HuH-7.5 (cell line): ENCODE results near the gene SLA2.
"Not testable (repeated sequence)": the region's sequence is repeated elsewhere in the genome, so short reads cannot be mapped to it uniquely, and the experiment has no call there.

ENCODE experiments used
- DNase-seq: peaks from one replicate; pipeline ENCODE4 v3.0.0; 2011; ENCODE audit warnings: low spot score

Gene SLA2

DNA sequence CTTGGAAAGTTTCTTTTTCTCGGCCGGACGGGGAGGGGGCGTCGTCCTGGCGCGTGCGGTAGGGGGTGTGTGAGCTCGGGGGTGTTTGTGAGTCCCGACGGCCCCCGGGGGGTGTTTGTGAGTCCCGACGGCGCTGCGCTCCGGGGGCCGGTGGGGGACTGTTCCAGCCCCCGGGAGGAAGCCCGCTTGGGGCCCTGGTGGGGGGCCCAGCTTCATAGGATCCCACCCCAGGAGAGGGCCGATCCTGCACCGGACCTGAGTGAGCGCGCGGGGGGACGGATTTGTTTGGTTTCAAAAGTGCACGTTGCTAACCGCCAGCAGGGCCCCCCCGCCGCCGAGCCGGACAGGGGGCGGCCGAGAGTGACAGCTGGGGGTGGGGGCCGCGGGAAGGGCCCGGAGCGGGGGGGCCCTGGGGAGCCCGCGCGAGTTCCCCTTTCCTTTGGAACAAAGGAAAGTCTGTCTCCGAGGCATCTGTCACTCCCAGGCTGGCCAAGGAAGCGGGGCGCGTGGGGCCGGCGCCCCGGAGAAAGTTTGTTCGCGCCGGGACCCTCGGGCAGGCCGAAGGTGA lies 72.1 kb downstream of the SLA2 start:
- peak; percentile 61 for DNase-seq

DNA sequence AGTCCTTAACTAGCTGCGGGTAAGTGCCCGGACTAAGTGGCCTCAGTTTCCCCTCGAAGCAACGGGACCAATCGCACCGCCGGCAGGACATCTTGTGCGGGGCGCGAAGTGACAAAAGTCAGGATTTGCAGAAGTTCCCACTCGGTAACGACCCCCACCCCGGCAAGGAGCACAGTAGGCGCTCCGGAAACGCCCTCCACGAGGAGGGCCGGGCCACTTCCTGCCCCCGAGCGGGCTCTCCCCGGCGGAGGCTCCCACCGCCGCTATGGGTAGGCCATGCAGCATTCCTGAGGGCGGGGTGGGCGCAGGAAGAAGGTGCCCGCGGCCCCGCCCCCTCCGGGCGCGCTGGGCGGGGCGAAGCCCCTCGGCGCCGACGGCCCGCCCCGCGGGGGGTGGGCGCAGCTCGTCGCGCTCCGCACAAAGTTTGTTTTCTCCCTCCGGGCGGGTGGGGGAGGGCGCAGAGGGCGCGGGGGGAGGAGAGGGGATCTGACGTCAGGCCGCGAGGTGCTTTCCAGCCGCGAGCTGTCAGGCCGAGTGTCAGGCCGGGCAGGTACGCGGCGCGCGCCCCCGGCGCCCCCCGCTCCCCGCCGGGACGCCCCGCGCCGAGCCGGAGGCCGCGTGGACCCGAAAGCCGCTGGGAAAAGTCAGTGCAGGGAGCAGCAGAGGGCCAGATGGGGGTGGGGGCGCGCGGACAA lies 72.7 kb downstream of the SLA2 start, which contains the start of gene TGIF2:
Gene TGIF2 (plus strand): TSS at position 495 of the 695 bp plus-strand sequence. CDS start 5,178 bp downstream, outside the sequence.
- peak; percentile 97 for DNase-seq

DNA sequence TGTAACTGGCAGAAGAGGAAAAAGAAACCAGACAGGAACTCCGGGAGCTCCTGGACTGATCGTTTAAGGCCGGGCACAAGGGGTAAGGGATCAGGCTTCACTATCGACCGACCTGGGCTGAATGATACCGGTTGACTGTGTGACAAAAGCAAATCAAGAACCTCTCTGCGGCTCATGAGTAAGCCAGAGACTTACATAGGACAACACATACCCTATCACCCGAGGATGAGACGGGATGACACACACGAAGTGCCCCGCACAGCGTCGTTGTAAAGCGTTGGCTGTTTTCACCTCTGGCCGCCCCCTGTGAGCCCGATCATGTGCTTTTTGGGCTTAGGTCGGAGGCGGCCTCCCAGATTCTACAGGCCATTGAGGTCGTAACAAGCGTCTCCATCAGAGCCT lies 73.3 kb downstream of the SLA2 start:
- DNase-seq = peak; percentile 63

DNA sequence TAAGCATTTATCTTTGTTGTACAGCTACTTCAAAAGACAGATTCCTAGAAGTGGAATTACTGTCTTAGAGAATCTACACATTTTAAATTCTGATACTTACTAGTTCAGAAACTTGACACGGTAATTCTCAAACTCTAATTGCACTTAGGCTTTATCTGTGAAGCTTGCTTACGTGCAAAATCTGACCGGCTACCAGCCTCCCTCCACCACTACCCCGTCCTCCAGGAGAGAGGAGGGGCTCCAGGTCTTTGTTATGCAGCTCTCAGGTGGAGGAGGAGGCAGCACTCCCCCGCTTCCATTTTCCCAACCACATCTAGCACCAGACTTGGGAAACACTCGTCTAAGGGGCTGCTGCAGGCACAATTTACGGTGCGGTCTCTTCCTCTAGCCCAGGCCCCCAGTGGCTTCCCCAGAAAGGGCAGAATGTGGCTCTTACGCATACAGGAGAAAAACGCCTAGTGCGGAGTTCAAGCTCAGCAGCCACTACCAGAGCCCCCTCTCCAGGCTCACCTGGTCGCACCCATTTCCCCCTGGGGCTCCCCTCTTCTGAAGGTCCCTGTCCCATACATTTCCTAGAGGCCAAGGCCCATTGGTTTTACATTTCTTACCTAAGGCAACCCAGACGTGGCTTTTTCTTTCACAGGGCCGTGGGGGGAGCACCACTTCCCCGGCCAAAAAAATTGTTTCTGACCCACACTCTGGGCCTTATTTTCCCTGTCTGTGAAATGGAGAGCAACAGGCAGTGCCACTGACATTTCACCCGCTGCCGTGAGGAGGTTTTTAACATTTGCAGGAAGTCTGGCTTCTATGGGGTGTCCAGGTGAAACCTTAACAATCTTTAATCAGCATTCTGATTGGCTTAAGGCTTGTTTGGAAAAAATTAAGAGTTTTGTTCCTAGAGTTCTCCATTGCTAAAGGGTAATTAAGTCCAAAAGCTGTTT lies 74.2 kb downstream of the SLA2 start:
- no peak for DNase-seq

- no peak for DNase-seq
Observed at GRCh38 chr20:36569847-36570429, 76.1 kb downstream of the SLA2 start.

GRCh38 chr20:36565520-36565919 lies 80.5 kb downstream of the SLA2 start:
- no peak for DNase-seq

- not testable (repeated sequence) for DNase-seq
Observed at GRCh38 chr20:36564726-36565121, 81.3 kb downstream of the SLA2 start.

DNA sequence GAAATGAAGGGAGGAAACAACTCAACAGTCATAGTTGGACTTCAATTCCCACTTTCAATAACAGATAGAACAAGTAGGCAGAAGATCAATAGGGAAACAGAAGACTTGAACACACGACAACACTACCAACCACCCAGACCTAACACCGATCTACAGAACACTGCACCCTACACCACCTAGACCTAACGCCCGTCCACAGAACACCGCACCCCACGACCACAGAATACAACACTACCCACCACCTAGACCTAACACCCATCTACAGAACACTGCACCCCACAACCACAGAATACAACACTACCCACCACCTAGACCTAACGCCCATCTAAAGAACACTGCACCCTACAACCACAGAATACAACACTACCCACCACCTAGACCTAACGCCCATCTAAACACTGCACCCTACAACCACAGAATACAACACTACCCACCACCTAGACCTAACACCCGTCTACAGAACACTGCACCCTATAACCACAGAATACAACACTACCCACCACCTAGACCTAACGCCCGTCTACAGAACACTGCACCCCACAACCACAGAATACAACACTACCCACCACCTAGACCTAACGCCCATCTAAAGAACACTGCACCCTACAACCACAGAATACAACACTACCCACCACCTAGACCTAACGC lies 81.8 kb downstream of the SLA2 start:
- DNase-seq = not testable (repeated sequence)

DNA sequence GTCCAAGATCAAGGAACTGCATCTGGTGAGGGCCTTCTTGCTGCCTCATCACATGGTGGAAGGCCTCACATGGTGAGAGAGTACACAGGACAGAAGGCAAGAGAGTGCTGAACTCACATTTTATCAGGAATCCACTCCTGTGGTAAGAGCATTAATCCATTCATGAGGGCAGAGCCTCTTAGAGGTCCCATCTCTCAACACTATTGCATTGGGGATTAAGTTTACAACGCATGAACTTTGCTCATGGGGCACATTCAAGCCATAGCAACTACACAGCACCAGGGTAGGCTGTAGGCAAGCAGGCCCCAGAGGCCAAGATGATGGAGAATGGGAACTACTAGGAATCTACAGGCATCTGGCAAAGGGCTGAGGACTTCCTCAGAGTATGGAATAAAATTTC lies 82.6 kb downstream of the SLA2 start:
- DNase-seq = no peak

DNA sequence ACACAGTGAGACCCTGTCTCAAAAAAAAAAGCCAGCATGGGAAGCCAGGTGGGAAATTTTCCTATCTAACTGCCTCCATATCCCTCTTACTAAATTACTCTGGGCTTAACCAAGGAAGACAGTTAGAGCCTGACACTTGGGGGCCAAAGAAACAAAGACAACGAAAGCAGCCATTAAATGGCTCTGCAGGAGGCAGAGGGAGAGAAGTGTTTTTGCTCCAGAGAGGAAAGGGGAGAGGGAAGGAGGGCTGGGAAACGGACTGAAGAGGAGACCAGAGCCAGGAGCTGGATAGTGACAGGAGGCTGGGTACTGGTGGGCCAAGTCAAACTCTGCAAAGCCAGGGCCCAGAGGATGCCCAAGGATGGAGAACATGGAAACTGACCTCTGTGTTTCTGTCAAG lies 83.3 kb downstream of the SLA2 start:
- DNase-seq = no peak
